HCT116 (cell line): ENCODE data around the gene CNNM3. TPM values are rescaled to one million over a fixed set of nuclear protein-coding genes. Genes with fewer than 3 reads are reported as not detected.
"Not testable (repeated sequence)": the region's sequence is repeated elsewhere in the genome, so short reads cannot be mapped to it uniquely, and the experiment has no call there.

Source experiments
- ATAC-seq: fragments of 200-7000 bp; cut with Tn5 transposase; 2 replicates; pipeline ENCODE4 v1.9.1; 2020; ENCODE audit warnings: mild to moderate bottlenecking, moderate library complexity
- BruUV-seq: library from RNA; stranded (reverse); fragments of 400-500 nt; replicated peaks from 2 replicates; lab custom pipeline; 2021; lab: Mats Ljungman, UMichigan
- CTCF ChIA-PET: fragments of 300-600 bp; sonication (Branson Sonifier 250); formaldehyde crosslinking; loops from one replicate; lab custom pipeline; 2021; ENCODE audit warnings: antibody characterized with exemption; lab: Charles Lee
- POLR2A ChIA-PET: fragments of 300-600, 350-600 bp; sonication (Branson Sonifier 250); formaldehyde crosslinking; loops from one replicate; lab custom pipeline; 2021; ENCODE audit warnings: antibody characterized with exemption; lab: Charles Lee
- RAD21 ChIA-PET, 2 experiments: fragments of 300-600 bp; sonication (Branson Sonifier 250); formaldehyde crosslinking; loops; one replicate each; lab custom pipeline; 2023; ENCODE audit warnings: low total read pairs in 2 of 2; ENCODE audit not compliant: uncharacterized antibody in 2 of 2, unreplicated experiment in 2 of 2, low non-redundant PET in 1 of 2; lab: Charles Lee
- DNase-seq: peaks from one replicate; pipeline ENCODE4 v3.0.0-alpha.2; 2010; ENCODE audit warnings: low read depth, low spot score
- H2AFZ ChIP-seq: fragments of 200-600 bp; shearing (Covaris generic), sonication (generic); 2 replicates; pipeline ENCODE4 v1.6.1; 2017; ENCODE audit warnings: low read depth, mixed run types, mixed read lengths, antibody characterized with exemption, low read length; ENCODE audit not compliant: poor library complexity, severe bottlenecking
- H3K27ac ChIP-seq: 2 replicates; pipeline ENCODE4 v1.5.1; 2012; ENCODE audit warnings: low read depth, low read length
- H3K27me3 ChIP-seq: fragments of 200-600 bp; sonication (generic); 2 replicates; pipeline ENCODE4 v1.6.1; 2016; ENCODE audit warnings: mixed run types, low read length, mixed read lengths; ENCODE audit not compliant: insufficient read depth
- H3K36me3 ChIP-seq, 2 experiments: fragments of 200-500 bp in 1 of 2; fragments of 200-600 bp in 1 of 2; sonication (Bioruptor generic) in 1 of 2; sonication (generic) in 1 of 2; 2 replicates each; pipeline versions ENCODE4 v1.5.1 to v1.6.1; 2014 to 2016; ENCODE audit warnings: low read length in 2 of 2, inconsistent platforms in 1 of 2, mixed read lengths in 1 of 2, mixed run types in 1 of 2; ENCODE audit not compliant: insufficient read depth in 2 of 2, control insufficient read depth in 1 of 2
- H3K4me1 ChIP-seq, 2 experiments: fragments of 200-600 bp in 1 of 2; sonication (generic) in 1 of 2; 2 replicates each; pipeline versions ENCODE4 v1.5.1 to v1.6.1; 2012 to 2017; ENCODE audit warnings: low read length in 2 of 2, inconsistent platforms in 1 of 2, mild to moderate bottlenecking in 1 of 2, mixed read lengths in 1 of 2, mixed run types in 1 of 2, moderate library complexity in 1 of 2; ENCODE audit not compliant: insufficient read depth in 2 of 2, control insufficient read depth in 1 of 2
- H3K4me2 ChIP-seq: fragments of 200-600 bp; sonication (generic); 2 replicates; pipeline ENCODE4 v1.6.1; 2017; ENCODE audit warnings: mixed run types, low read length, mixed read lengths
- H3K4me3 ChIP-seq, 2 experiments: fragments of 200-600 bp in 1 of 2; sonication (generic) in 1 of 2; replicated peaks in 1 of 2; 2 replicates each; pipeline ENCODE4 v1.5.1; 2011 to 2016; ENCODE audit warnings: low read length in 2 of 2, control low read depth in 1 of 2, low read depth in 1 of 2, mild to moderate bottlenecking in 1 of 2, mixed read lengths in 1 of 2, mixed run types in 1 of 2
- H3K79me2 ChIP-seq: fragments of 200-600 bp; sonication (generic); 2 replicates; pipeline ENCODE4 v1.6.1; 2017; ENCODE audit warnings: mild to moderate bottlenecking, mixed run types, low read length, moderate library complexity, mixed read lengths; ENCODE audit not compliant: insufficient read depth
- H3K9ac ChIP-seq: fragments of 200-600 bp; sonication (generic); 2 replicates; pipeline ENCODE4 v1.6.1; 2016; ENCODE audit warnings: low read length, mixed read lengths
- H3K9me2 ChIP-seq: fragments of 200-600 bp; sonication (generic), shearing (Covaris generic); 2 replicates; pipeline ENCODE4 v1.6.1; 2017; ENCODE audit warnings: mixed run types, mild to moderate bottlenecking, moderate library complexity; ENCODE audit not compliant: insufficient read depth
- H3K9me3 ChIP-seq, 2 experiments: fragments of 200-500 bp in 1 of 2; fragments of 200-600 bp in 1 of 2; sonication (Bioruptor generic) in 1 of 2; sonication (generic) in 1 of 2; 2 replicates each; pipeline ENCODE4 v1.6.1; 2014 to 2017; ENCODE audit warnings: low read length in 2 of 2, mixed read lengths in 2 of 2, inconsistent platforms in 1 of 2, low read depth in 1 of 2, mild to moderate bottlenecking in 1 of 2, mixed run types in 1 of 2, moderate library complexity in 1 of 2; ENCODE audit not compliant: control insufficient read depth in 1 of 2, insufficient read depth in 1 of 2
- H4K20me1 ChIP-seq: fragments of 200-600 bp; sonication (generic), shearing (Covaris generic); 2 replicates; pipeline ENCODE4 v1.6.1; 2017; ENCODE audit warnings: mixed run types, mild to moderate bottlenecking, moderate library complexity; ENCODE audit not compliant: insufficient read depth
- CTCF ChIP-seq, 3 experiments: fragments of 200-600 bp in 1 of 3; sonication (generic) in 1 of 3; IDR thresholded peaks in 2 of 3; conservative IDR thresholded peaks in 1 of 3; 2 replicates each; pipeline ENCODE4 v1.5.1; 2012 to 2017; ENCODE audit warnings: low read depth in 2 of 3, low read length in 2 of 3, antibody characterized with exemption in 1 of 3, borderline replicate concordance in 1 of 3, control low read depth in 1 of 3, mild to moderate bottlenecking in 1 of 3, mixed read lengths in 1 of 3, mixed run types in 1 of 3, moderate library complexity in 1 of 3; ENCODE audit not compliant: insufficient read depth in 1 of 3
- ELF1 ChIP-seq: IDR thresholded peaks from 2 replicates; pipeline ENCODE4 v1.6.1; 2012; ENCODE audit warnings: low read depth, borderline replicate concordance
- FOSL1 ChIP-seq: IDR thresholded peaks from 2 replicates; pipeline ENCODE4 v1.6.1; 2012; ENCODE audit warnings: low read depth
- POLR2AphosphoS5 ChIP-seq: IDR thresholded peaks from 2 replicates; pipeline ENCODE4 v1.6.1; 2011; ENCODE audit warnings: mild to moderate bottlenecking, low read depth, low read length, moderate library complexity
- RAD21 ChIP-seq: IDR thresholded peaks from 2 replicates; pipeline ENCODE4 v1.6.1; 2012; ENCODE audit warnings: low read depth, mild to moderate bottlenecking
- REST ChIP-seq: IDR thresholded peaks from 2 replicates; pipeline ENCODE4 v1.6.1; 2012; ENCODE audit warnings: low read depth
- ZFX ChIP-seq: fragments of 450-650 bp; IDR thresholded peaks from 2 replicates; pipeline ENCODE4 v1.6.1; 2017
- ZNF274 ChIP-seq: fragments of 200-500 bp; sonication (Bioruptor generic); IDR thresholded peaks from 2 replicates; pipeline ENCODE4 v1.6.1; 2014; ENCODE audit warnings: mild to moderate bottlenecking, low read depth, low read length, inconsistent platforms
- intact Hi-C: fragments of 100-400 bp; cut with micrococcal nuclease; formaldehyde crosslinking; loops from 2 replicates; pipeline ENCODE4 v1.10.0; 2022
- total RNA-seq: library from RNA; stranded (reverse); gene quantifications from one replicate; pipeline ENCODE4 v1.2.1, GENCODE V29; 2021; ENCODE audit not compliant: unreplicated experiment

CNNM3 gene
- total RNA-seq, 1 experiment from 2014 or later, result 31.1 TPM

GRCh38 chr2:96861074-96861473 lies 45.0 kb downstream of the CNNM3 start:
- peaks cover 16% of the 10 kb centered on the region for H3K79me2 ChIP-seq
- ChIA-PET CTCF (interaction anchor here (1.1 kb wide), 1 partner anchor 90 kb away, joined by 3 read pairs; no protein-coding TSS in a partner anchor), POLR2A (no interaction called here), RAD21 (no interaction called here)
- no peak overlapping the region for H2AFZ ChIP-seq
- peaks cover 9 to 20% of the 10 kb centered on the region in 2 experiments for H3K4me1 ChIP-seq
- intact Hi-C loops, result no loop called here
- DNase-seq (no peak), ATAC-seq (no peak)
- H3K9me3 ChIP-seq, result no peaks in the 10 kb centered on the region
- no peak overlapping the region for H3K9ac ChIP-seq
- H3K27ac ChIP-seq, result no peak overlapping the region
- H3K4me2 ChIP-seq, result no peak overlapping the region
- peaks cover 29 to 30% of the 10 kb centered on the region in 2 experiments for H3K36me3 ChIP-seq
- H4K20me1 ChIP-seq, result no peaks in the 10 kb centered on the region
- TF ChIP-seq CTCF (IDR thresholded peaks at IDR 0.05 in 2 of 3, conservative IDR thresholded peaks at IDR 0.05 in 1 of 3; ENCODE audit: borderline replicate concordance in 1 of 3, insufficient read depth in 1 of 3, low read depth in 2 of 3, low read length in 2 of 3) (no peak), RAD21 (no peak), POLR2AphosphoS5 (no peak), ELF1 (no peak), REST (no peak), FOSL1 (no peak), ZFX (no peak), ZNF274 (no peak)
- no peak overlapping the region for H3K4me3 ChIP-seq
- H3K9me2 ChIP-seq, result no peaks in the 10 kb centered on the region
- BruUV-seq, result no TSS peak
- no peaks in the 10 kb centered on the region for H3K27me3 ChIP-seq

GRCh38 chr2:96863056-96863455 lies 47.0 kb downstream of the CNNM3 start:
- H3K9ac ChIP-seq, ATAC-seq, CTCF ChIA-PET, H3K4me3 ChIP-seq, H3K9me2 ChIP-seq, DNase-seq, H3K27me3 ChIP-seq, H2AFZ ChIP-seq, RAD21 ChIA-PET, H4K20me1 ChIP-seq, intact Hi-C loops, H3K4me2 ChIP-seq, BruUV-seq, POLR2A ChIA-PET, H3K27ac ChIP-seq, H3K9me3 ChIP-seq: not testable (repeated sequence)
- Histone ChIP-seq H3K4me1 (peaks cover 11 to 16% of the 10 kb centered on the region in 2 experiments), H3K79me2 (peaks cover 17% of the 10 kb centered on the region; the same call in 1 of the 2 replicates), H3K36me3 (peaks cover 29 to 30% of the 10 kb centered on the region in 2 experiments)
